GM18519 (cell line): ENCODE data around the gene SHISAL1.
"Not testable (repeated sequence)": the region's sequence is repeated elsewhere in the genome, so short reads cannot be mapped to it uniquely, and the experiment has no call there.

Source experiments
- ATAC-seq: cut with Tn5 transposase; IDR thresholded peaks from one replicate; pipeline ENCODE4 v1.9.1; 2021; ENCODE audit warnings: mild to moderate bottlenecking, moderate library complexity; ENCODE audit not compliant: unreplicated experiment, low FRiP score

SHISAL1 gene

DNA sequence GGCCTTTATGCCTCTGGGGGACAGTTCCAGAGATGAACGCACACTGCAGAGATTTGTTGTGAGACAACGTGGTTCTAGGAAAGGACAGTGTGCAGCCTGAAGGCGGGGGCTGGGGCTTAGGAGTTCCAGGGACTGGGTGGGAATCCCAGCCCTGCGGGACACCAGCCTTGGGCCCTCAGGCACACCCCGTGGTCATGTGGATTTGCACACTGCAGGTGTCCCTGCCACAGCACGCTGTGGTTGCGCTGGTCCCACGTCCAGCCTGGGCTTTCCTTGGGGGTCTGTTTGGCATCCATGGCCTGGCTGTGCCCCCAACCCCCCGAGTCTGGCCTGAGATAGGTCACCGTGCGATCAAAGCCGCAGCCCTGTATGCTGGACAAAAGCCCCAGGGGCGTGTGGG lies 7.3 kb downstream of the SHISAL1 start:
- ATAC-seq: no peak

DNA sequence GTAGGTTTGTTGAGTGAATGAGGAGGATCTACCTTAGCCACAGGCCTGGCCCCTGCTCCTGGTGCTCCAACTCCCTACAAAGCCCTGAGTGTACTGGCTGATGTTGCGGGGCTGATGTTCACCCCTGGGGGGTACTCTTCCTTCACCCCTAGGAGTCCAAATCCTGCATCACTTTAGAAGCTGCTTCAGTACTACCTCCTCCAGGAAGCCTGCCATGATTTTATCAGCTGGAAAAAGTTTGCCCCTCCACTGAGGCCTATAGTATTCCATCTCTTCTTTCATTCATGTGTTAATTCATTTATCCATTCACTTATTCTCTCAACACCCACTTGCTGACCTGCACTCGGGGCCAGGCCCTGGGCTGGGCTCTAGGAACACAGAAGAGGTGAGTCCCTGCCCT lies 7.8 kb downstream of the SHISAL1 start:
- ATAC-seq: no peak

DNA sequence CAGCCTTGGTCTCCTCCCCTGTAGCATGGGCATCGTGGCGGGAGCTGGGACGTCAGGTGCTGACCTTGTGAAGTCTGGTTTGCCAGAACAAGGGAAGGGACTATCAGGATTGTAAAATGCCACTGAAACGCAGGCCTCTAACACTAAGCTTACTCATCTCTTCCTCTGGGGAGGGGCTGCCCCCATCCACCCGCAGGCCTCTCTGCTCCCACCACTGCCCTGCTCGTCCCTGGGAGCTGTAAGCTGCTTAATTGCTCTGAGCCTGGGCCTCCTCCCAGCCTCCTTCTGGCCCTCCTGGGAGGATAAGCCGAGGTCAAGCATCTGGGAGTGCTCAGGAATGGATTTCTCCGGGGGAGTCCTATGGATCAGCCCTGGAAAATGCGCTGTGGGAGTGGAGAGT lies 8.4 kb downstream of the SHISAL1 start:
- no peak for ATAC-seq

DNA sequence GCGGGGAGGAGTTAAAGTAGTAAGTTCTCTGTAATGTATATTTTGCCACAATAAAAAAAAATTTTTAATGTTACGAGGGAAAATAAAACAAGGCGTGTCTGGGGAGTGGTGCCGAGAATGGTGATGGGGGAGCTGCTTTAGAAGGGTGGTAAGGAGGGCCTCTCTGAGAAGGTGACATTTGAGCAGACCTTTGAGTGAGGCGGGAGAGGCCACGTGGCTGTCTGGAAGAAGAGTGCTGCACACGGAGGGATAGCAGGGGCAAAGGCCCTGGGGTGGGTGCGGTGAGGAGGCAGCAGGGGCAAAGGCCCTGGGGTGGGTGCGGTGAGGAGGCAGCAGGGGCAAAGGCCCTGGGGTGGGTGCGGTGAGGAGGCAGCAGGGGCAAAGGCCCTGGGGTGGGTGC lies 10.4 kb downstream of the SHISAL1 start:
- ATAC-seq: not testable (repeated sequence)

DNA sequence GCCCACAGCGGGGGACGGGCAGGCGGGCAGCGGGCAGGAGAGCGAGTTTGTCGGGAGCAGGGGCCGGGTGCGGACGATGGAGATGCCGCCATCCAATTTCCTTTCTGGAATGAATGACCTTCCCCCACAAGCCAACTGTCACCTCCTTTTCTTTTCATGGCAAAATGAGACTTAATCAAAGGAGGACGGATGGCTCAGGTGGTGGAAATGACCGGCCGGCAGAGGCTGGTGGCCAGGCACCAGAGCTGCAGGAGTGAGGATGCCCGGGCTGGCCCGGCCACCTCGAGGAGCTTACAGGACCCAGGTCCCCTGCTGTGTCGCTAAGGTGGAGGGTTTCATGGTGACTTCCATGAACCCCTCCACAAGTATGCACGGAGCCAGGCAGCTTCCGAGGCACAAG lies 11.7 kb downstream of the SHISAL1 start:
- ATAC-seq: no peak

DNA sequence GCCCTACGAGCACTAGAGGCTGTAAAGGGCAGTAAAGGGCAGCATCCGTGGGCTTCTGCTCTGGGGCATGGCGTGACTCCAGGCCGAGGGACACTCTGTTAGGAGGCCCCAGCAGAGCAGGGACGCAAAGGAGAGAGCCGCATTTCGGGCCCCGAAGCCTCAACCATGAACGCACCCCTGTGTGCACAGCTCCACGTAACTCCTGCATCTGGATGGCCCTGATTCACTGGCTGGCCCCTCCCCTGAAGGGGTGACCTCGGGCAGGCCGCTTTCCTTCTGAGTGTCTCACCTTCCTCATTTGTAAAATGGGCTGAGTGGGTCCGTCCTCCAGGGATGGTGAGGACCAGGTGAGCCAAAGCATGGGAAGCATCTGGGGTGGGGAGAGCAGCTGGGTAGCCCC lies 13.6 kb downstream of the SHISAL1 start:
- ATAC-seq: no peak

DNA sequence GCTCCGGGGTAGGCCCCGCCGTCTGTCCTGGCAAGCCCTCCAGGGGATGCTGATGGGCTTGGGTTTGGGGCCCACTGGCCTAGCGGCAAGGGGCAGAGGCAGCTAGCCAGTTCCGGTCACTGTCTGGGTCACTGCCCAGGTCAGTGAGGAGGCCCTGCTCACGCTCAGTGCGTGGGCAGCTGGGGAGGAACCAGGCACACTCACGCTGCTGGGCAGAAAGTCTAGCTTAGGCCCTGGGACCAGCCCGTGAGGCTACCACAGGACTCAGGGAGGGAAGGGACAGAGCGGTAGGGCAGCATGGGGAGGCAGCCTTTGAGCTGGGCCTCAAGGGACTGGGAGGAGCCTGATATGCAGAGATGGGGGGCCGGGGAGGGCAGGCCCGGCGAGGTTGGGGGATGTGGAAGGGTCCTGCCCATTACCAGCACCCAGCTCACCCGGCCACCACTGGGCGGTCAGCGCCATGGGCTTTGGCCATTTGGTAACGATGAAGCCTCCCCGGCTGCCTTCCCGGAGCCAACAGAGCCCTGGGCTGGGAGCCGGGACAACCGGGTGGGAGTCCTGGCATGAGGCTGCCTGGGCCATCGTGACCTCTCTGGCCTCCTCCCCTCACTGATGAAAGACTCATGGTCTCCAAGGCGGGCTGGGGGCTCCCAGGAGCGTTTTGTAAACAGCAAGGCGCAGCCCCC lies 14.2 kb downstream of the SHISAL1 start:
- no peak for ATAC-seq

DNA sequence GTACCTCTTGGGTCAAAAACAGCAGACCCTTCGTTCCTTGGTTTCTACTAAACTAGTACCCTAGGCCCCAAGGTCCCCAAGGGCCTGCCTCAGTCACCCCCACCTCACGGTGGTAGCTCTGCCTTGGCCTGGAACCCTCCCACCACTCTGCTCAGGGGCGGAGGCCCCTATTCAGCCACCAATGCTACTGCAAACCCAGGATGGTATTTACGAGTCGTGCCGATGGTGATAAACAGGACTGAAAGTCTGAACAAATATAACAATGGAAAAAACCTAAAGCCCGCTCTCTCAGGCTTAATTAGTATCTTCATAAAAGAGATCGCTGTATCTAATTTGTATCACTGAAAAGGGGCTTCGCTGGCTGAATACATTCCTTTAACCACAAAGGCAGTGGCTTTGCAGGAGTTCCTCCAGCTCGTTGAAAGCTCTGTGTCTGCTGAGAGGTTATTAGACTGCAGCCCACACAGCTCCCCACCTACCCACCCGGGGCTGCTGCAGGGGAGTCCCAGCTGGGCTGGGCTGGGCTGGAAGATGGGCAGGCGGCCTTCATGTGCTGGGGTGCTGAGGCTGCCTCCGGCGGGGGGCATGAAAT lies 15.2 kb downstream of the SHISAL1 start:
- no peak for ATAC-seq

DNA sequence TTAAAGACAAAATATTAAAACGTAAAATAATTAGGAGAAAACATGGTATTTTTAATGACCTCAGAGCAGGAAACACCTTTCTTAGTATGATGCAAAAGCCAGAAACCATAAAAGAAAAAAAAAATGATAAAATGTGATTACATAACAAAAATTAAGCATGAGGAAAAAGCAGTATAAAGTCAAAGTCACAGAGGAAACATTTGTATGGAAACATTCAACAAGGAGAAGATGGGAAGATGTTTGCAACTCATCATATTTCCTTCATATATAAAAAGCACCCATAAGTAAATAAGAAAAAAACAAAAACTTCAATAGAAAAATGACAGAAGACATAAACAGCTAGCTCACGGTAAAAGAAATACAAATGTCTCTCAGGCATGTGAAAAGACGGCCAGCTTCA lies 17.3 kb downstream of the SHISAL1 start:
- no peak for ATAC-seq

DNA sequence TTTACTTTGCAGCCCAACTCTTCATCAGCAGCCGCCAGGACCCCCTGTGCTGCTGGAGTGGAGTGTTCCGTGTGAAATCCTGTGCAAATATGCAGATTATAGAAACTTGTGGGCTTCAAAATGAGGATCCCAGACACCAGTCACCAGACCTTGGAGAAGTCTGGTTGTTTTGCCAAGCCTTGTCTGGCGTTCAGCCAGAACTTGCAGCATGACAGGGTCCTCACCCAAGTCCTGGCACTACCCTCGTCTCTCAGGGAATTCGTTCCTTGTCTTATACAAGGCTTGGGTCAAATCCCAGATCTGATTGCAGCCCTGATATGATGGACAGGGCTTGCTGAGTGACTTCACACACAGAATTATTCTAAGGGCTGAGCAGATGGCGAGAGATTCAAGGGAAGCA lies 18.9 kb downstream of the SHISAL1 start:
- ATAC-seq: no peak

DNA sequence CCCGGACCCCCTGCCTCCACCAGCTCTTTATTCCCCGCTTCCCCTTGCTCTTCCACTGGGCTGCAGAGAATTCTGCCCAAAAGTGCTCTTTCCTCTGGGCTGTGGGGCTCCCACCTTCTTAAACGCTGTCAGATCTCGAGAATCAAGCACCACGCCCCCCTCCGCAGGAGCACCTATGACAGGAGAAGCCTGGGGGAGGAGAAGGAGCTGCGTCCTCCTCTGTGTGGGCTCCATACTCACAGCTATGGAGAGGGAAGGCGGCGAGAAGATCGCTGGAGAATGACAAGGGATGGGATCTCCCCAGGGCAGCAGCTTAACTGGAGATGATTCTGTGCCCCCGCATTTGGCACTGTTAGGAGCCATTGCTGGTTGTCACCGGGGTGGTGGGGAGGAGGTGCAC lies 19.7 kb downstream of the SHISAL1 start:
- ATAC-seq: no peak

DNA sequence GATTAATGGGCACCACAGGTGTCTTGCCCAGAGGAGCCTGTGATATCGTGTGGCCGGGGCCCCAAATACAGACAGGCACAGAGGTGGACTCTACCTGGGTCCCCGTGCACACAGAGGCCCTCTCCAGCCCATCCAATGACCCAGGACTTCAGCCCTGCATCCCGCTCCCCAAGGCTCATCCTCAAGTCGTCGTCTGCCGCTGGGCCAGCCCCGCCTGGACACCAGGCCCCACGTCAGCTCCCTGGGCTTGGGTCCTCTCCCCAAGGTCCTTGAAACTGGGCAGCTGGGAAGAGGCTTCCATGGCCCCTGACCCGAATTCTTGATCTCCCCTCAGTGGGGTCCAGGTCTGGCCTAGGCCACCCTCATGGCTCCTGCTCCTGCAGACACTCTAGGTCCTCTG lies 20.2 kb downstream of the SHISAL1 start:
- no peak for ATAC-seq

DNA sequence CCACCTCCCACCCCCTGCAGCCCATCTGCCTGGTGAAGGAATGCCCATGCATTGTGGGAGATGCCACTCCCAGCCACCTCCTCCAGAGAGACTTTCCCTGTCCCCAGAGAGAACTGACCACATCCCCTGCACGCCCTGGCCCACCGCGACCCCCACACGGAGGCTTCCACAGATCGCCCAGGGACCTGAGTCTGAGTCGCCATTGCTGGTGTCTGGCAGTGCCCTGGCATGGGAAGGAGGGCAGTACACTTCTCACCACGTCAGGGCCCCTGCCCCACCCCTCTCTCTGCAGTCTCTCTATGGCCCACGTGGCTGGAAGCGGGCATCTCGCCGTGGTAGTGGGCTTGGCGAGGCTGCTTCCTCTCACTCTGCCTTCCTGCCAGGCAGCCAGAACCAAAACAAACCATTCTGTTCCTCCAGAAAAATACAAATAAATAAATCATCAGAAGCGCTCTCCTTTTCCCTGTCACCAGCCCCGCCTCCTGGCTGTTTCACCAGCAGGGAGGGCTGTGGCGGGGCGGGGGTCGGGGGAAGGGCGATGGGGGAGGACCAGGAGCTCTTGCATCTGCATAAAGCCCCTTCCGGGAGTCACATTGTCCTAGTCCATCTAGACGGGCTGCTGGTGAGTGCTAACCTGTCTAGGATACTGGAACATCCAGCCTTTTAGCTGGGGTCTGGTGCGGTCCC lies 20.9 kb downstream of the SHISAL1 start:
- ATAC-seq: no peak

DNA sequence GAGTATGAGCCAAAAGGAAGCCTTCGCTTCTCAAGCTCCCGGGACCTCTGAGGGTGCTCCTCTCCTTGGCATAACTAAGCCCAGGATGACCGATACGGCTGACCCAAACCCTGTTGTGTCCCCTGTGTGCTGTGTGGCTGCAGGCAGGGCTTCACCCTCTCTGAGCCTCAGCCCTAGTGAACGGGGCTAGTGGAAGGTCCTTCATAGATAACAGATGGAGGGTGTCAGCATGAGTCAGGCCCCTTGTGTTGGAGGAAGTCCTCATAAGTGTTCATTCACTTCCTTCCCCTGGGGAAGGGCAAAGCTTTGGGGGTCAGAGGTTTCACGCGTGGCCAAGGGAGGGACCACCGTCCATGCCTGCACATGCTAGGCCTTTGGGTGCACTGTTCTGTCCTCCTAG lies 21.5 kb downstream of the SHISAL1 start:
- no peak for ATAC-seq

DNA sequence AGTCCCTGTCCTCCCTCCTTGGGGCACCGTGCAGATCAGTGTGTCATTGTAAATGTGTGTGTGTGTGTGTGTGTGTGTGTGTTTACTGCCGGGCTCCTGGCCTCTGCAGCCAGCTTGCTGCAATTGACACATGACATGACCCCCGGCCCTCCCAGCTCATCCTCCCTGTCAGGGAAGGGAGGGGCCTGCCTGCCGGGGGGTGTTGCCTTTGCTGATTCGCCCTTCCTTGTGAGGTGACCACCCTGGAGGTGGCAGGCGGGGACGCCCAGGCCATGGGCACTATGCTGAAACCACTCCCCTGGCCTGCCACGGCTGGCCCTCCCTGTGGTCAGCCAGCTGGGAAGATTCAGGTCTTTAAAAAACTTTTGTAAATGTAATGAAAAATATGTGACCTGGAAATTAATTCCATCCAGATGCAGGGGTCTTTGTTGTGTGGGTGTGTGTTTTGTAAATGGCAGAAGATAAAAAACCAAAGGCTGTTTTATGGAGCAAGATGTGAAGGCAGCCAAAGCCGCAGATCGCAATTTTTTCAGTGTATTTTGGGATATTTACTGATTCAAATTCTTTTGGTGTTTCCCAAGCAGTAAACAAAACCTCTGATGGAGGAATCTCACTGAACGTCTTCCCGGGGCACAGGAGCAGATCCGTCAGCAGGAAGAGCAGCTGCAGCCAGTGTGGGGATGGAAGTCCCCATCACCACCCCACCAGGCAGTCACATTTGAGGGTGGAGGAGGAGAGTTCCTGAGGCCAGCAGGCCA lies 23.2 kb downstream of the SHISAL1 start:
- no peak for ATAC-seq

DNA sequence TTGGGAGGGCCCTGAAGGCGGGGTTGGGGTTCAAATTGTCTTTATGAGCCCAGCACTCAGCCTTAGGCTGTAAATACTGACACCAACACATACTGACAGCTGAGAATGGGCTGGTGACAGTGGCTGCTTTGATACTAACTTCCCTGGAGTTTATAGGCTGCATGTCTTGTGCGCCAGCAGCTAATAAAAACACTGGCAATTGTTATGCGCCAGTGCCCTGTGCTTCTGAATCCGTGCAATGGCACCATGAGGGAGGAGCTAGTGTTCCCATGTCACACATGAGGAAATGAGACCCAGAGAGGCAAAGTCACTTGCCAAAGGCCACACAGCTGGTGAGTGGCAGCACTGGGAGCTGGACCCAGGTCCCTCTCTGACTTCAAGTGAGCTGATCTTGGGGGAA lies 23.8 kb downstream of the SHISAL1 start:
- ATAC-seq: no peak

DNA sequence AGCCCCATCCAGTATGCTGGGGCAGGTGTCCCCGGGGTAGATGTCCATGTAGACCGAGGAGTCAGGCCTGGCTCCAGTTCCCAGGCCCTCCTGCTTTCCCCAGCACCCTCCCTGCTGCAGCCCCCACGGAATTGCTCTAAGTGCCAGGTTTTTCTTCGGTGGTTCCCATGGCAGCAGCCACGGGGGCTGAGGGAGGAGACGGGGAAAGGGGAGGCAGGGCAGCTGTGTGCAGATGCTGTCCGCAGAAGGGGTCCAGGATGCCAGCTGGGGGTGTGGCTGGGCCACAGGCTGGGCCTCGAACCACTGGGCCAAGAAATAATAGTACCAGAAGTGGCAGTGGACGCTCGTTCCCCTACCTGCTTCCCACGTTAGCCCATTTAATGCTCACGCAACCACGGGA lies 25.0 kb downstream of the SHISAL1 start:
- no peak for ATAC-seq

DNA sequence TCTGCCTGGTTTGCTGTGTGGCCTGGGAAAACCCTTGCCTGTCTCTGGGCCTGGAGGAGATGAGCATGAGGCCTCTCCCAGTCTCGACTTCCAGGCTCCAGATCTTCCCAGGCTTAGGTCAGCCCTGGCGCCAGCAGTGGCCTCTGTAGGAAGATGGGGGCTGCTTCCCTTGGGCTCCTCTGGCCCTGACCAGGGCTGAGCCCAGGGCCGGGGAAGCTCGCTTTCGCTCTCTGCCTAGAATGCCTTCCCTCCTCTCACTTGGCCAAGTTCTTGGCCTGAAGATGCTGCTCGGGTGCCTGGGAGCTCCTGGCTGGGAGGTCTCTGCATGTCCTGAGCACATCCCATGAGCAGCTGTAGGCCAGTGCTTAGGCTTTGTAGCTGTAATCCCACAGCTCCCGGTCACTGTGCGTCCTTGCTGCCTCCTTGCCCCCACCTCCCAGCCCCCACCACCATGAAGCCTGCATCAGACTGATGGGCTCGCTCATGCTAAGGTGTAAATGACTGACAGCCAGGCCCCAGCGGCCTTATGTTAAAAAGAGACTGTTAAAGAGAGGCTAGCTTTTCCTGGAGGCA lies 25.5 kb downstream of the SHISAL1 start:
- no peak for ATAC-seq

DNA sequence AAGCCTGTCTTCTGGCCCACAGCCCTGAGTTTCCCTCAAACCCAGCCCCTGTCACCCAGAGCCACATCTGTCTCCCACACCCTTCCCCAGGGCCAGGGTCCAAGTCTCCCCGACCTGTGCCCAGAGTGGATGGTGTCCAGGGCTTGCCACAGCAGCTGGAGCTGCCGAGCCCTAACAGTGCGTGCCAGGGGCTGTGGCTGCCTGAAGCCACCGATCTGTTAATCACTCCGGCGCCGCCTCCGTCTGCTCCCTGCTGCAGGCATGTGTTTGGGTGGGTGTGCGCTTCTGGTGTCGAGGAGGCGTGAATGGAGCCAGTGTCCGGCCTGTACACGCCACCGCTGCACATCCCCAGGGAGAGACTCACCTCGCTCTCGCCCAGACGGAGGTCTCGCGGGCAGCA lies 26.1 kb downstream of the SHISAL1 start:
- ATAC-seq: no peak

DNA sequence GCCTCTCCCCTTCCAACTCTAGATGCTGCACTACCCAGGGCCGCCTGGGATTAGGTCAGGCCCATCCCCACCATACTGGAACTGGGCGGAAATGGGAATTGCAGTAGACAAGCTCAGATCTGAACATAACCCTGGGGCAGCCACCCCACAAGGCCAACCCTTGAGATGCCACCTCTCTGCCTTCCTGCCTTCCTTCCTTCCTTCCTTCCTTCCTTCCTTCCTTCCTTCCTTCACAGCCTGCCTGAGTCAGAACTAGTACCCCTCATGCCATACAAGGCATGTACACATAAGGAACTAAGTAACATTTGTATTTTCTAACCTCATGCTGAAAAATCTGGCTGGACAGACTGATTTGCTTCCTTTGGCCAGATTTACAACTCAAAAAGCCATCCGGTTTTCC lies 28.0 kb downstream of the SHISAL1 start:
- no peak for ATAC-seq
